ENCODE measurements around the gene TCP1.
"Not testable (repeated sequence)": the region's sequence is repeated elsewhere in the genome, so short reads cannot be mapped to it uniquely, and the experiment has no call there.

Gene TCP1

GRCh38 chr6:159746759-159747158, 42.6 kb downstream of the TCP1 start:
- no peaks in the 10 kb centered on the region for H3K27me3 ChIP-seq (ENCODE audit: insufficient read depth, low read depth, severe bottlenecking)
- DNase-seq: no peak
- H3K9me3 ChIP-seq (ENCODE audit: severe bottlenecking): no peaks in the 10 kb centered on the region
- no peak overlapping the region for H3K27ac ChIP-seq
- H3K36me3 ChIP-seq: peaks cover 82% of the 10 kb centered on the region
- no peak overlapping the region for H3K4me3 ChIP-seq (ENCODE audit: low read depth, low read length)
- TF ChIP-seq CTCF (IDR thresholded peaks at IDR 0.05; ENCODE audit: low read depth, low read length): no peak

GRCh38 chr6:159745081-159745480, 44.3 kb downstream of the TCP1 start:
- no peaks in the 10 kb centered on the region for H3K9me3 ChIP-seq (ENCODE audit: severe bottlenecking)
- H3K27ac ChIP-seq: no peak overlapping the region

GRCh38 chr6:159742165-159742564, 47.2 kb downstream of the TCP1 start:
- DNase-seq: no peak
- no peak overlapping the region for H3K4me3 ChIP-seq (ENCODE audit: low read depth, low read length)
- no peaks in the 10 kb centered on the region for H3K27me3 ChIP-seq (ENCODE audit: insufficient read depth, low read depth, severe bottlenecking)
- peaks cover 96% of the 10 kb centered on the region for H3K36me3 ChIP-seq
- H3K27ac ChIP-seq: no peak overlapping the region
- no peak for TF ChIP-seq CTCF (IDR thresholded peaks at IDR 0.05; ENCODE audit: low read depth, low read length)
- no peaks in the 10 kb centered on the region for H3K9me3 ChIP-seq (ENCODE audit: severe bottlenecking)

More at GRCh38 chr6:159745081-159745480, 44.3 kb downstream of the TCP1 start:
- TF ChIP-seq CTCF (IDR thresholded peaks at IDR 0.05; ENCODE audit: low read depth, low read length): no peak
- Histone ChIP-seq H3K36me3 (peaks cover 90% of the 10 kb centered on the region), H3K27me3 (ENCODE audit: insufficient read depth, low read depth, severe bottlenecking) (no peaks in the 10 kb centered on the region), H3K4me3 (ENCODE audit: low read depth, low read length) (no peak overlapping the region)
- DNase-seq: no peak

- no peak overlapping the region for H3K27ac ChIP-seq
- no peaks in the 10 kb centered on the region for H3K27me3 ChIP-seq (ENCODE audit: insufficient read depth, low read depth, severe bottlenecking)
- H3K9me3 ChIP-seq (ENCODE audit: severe bottlenecking): no peaks in the 10 kb centered on the region
- DNase-seq: no peak
- peaks cover 76% of the 10 kb centered on the region for H3K36me3 ChIP-seq
- no peak overlapping the region for H3K4me3 ChIP-seq (ENCODE audit: low read depth, low read length)
- no peak for TF ChIP-seq CTCF (IDR thresholded peaks at IDR 0.05; ENCODE audit: low read depth, low read length)
These were observed 50.1 kb downstream of the TCP1 start for GRCh38 chr6:159739341-159739740.

- no peak overlapping the region for H3K4me3 ChIP-seq (ENCODE audit: low read depth, low read length)
- peaks cover 59% of the 10 kb centered on the region for H3K36me3 ChIP-seq
- TF ChIP-seq CTCF (IDR thresholded peaks at IDR 0.05; ENCODE audit: low read depth, low read length): no peak
- no peaks in the 10 kb centered on the region for H3K27me3 ChIP-seq (ENCODE audit: insufficient read depth, low read depth, severe bottlenecking)
- H3K9me3 ChIP-seq (ENCODE audit: severe bottlenecking): no peaks in the 10 kb centered on the region
- no peak for DNase-seq
- H3K27ac ChIP-seq: no peak overlapping the region
These were observed 52.5 kb downstream of the TCP1 start for GRCh38 chr6:159736908-159737307.

- peaks cover 51% of the 10 kb centered on the region for H3K36me3 ChIP-seq
- DNase-seq; H3K27ac ChIP-seq; H3K27me3 ChIP-seq (ENCODE audit: insufficient read depth, low read depth, severe bottlenecking); H3K4me3 ChIP-seq (ENCODE audit: low read depth, low read length); H3K9me3 ChIP-seq (ENCODE audit: severe bottlenecking): not testable (repeated sequence)
These were observed 56.0 kb downstream of the TCP1 start for GRCh38 chr6:159733395-159733794.

GRCh38 chr6:159732550-159732949, 56.9 kb downstream of the TCP1 start:
- not testable (repeated sequence) for H3K4me3 ChIP-seq (ENCODE audit: low read depth, low read length); DNase-seq; H3K27me3 ChIP-seq (ENCODE audit: insufficient read depth, low read depth, severe bottlenecking); H3K27ac ChIP-seq; H3K9me3 ChIP-seq (ENCODE audit: severe bottlenecking)
- peaks cover 49% of the 10 kb centered on the region for H3K36me3 ChIP-seq
